Measurements from ENCODE around the gene SYT8.

Gene SYT8

DNA sequence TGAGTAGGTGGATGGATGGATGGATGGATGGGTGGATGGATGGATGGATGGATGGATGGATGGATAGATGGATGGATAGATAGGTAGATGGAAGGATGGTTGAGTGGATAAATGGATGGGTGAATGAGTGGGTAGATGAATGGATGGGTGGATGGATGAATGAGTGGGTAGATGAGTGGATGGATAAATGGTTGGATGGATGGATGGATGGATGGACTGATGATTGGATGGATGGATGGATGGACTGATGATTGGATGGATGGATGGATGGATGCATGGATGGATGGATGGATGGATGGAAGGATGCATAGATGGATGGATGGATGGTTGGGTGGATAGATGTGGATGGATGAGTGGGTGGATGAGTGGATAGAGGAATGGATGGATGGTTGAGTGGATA lies 13.2 kb upstream of the SYT8 start:
- Histone ChIP-seq H3K9ac (ENCODE audit: low read length) (no peak overlapping the region), H3K36me3 (ENCODE audit: control insufficient read depth, insufficient read depth, low read length) (no peaks in the 10 kb centered on the region), H3K27me3 (ENCODE audit: control insufficient read depth, insufficient read depth, low read length) (no peaks in the 10 kb centered on the region), H3K4me3 (ENCODE audit: low read length) (no peak overlapping the region), H3K4me1 (ENCODE audit: control insufficient read depth, insufficient read depth, low read length) (peaks cover 15% of the 10 kb centered on the region), H3K9me3 (ENCODE audit: control insufficient read depth, low read length) (peaks cover 4% of the 10 kb centered on the region)

DNA sequence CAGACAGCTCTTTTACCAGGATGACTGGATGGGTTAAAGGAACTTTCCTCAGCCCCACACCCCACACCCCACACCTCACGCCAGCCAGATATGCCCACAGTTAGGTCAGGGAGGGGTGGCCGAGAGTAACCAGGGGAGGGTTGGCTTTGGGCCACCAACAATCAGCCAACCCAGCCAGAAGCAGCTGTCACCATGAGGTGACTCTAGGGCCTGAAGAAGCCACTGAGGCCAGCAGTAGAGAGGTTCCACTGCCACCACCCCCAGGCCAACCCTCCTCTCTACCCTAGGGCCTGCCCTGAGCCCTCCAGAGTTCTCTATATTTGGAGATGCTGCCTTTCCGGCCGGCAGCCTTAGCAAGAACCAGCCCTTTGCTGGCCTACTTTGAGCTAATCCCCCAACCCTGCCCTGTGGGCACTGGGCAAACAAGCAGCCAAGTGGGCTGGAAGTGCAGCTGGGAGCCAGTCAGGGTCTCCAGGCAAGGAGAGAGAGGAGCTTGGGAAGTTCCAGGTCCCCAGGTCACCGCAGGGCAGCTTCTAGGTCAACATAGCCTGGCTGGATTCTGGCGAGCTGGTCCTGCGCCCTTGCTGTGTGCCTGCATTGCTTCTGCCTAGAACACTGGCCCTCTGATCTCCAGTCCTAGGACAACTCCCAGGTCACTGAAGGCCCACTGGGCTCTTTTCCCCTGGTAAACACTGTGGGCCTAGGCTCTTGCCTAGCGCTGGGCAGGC lies 12.0 kb upstream of the SYT8 start:
- peaks cover 2% of the 10 kb centered on the region for H3K9me3 ChIP-seq (ENCODE audit: control insufficient read depth, low read length)
- no peak overlapping the region for H3K9ac ChIP-seq (ENCODE audit: low read length)
- no peaks in the 10 kb centered on the region for H3K36me3 ChIP-seq (ENCODE audit: control insufficient read depth, insufficient read depth, low read length)
- no peak overlapping the region for H3K4me3 ChIP-seq (ENCODE audit: low read length)
- H3K4me1 ChIP-seq (ENCODE audit: control insufficient read depth, insufficient read depth, low read length) = peaks cover 27% of the 10 kb centered on the region
- H3K27me3 ChIP-seq (ENCODE audit: control insufficient read depth, insufficient read depth, low read length) = no peaks in the 10 kb centered on the region

DNA sequence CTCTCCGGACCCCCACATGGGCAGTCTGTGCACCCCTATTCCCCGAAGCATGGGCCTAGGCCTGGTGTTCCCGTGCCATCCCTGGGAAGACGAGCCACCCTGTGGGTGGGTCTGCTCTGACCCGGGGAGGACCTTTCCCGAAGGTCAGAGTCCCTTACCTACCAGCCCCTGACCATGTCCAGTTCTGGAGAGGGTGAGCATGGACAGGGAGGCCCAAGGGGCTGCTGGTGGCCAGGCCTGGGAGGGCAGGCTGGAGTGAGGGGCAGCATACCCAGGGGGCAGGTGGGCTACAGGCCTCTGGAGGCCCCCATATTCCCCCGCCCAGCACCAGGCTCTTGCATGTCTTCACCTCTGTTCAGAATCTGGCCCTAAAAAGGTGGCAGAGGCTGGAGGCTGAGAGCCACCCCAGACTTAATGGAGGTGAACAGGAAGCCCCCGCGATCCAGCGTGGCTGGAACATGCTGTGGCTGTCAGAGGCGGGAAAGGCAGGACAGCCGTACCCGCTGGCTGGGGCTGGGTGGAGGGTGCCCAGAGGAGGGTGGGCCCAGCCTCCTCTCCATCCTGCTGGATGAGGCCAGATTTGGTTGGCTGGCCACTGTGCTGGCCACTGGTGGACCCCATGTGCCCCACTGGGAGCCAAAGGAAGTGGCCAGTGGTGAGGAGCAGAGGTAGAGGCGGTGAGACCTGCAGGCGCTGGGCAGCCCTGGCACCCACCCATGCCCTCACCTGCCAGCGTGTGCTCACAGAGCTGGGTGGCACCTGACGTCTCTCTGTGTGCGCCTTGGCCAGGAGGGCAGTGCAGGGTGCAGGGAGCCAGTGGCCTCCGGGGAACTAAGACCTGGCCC lies 11.2 kb upstream of the SYT8 start:
- Histone ChIP-seq H3K4me1 (ENCODE audit: control insufficient read depth, insufficient read depth, low read length) (peaks cover 30% of the 10 kb centered on the region), H3K27me3 (ENCODE audit: control insufficient read depth, insufficient read depth, low read length) (no peaks in the 10 kb centered on the region), H3K36me3 (ENCODE audit: control insufficient read depth, insufficient read depth, low read length) (no peaks in the 10 kb centered on the region), H3K9me3 (ENCODE audit: control insufficient read depth, low read length) (no peaks in the 10 kb centered on the region), H3K4me3 (ENCODE audit: low read length) (no peak overlapping the region), H3K9ac (ENCODE audit: low read length) (no peak overlapping the region)

DNA sequence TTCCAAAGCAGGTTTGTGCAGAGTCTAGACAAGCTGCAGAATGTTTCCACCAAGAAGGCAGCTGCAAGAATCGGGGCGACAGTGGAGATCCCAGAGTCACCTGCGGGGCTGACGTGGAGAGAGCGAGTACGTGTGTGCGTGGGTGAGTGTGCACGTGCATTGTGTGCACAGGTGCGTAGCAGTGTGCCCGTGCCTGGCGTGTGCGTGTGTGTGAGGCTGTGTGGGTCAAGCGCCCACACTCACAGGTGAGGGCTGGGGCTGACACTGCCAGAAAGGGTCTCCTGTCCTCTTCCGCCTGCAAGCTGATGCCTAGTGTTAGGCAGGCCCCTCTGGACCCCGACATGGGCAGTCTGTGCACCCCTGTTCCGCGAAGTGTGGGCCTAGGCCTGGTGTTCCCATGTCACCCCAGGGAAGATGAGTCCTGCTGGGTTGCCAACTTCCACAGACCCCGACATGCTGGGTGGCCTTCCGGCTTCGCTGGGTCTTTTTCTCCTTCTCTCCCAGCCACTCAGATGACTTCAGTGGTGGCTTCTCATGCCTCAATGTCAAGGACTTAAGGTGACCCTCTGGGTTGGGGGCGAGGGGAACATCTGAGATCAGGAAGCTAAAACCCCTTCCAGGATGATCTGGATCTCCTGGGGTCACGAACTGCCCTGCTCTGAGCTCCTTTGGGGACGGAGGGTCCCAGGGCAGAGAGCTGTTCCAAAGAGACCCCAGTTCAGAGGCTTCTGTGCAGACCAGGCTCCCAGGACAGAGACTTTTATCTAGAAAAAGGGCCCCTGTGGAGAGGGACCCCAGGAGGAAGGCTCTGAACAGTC lies 10.4 kb upstream of the SYT8 start:
- H3K36me3 ChIP-seq (ENCODE audit: control insufficient read depth, insufficient read depth, low read length) = no peaks in the 10 kb centered on the region
- no peak overlapping the region for H3K9ac ChIP-seq (ENCODE audit: low read length)
- no peak overlapping the region for H3K4me3 ChIP-seq (ENCODE audit: low read length)
- H3K4me1 ChIP-seq (ENCODE audit: control insufficient read depth, insufficient read depth, low read length) = peaks cover 39% of the 10 kb centered on the region
- no peaks in the 10 kb centered on the region for H3K9me3 ChIP-seq (ENCODE audit: control insufficient read depth, low read length)
- no peaks in the 10 kb centered on the region for H3K27me3 ChIP-seq (ENCODE audit: control insufficient read depth, insufficient read depth, low read length)

DNA sequence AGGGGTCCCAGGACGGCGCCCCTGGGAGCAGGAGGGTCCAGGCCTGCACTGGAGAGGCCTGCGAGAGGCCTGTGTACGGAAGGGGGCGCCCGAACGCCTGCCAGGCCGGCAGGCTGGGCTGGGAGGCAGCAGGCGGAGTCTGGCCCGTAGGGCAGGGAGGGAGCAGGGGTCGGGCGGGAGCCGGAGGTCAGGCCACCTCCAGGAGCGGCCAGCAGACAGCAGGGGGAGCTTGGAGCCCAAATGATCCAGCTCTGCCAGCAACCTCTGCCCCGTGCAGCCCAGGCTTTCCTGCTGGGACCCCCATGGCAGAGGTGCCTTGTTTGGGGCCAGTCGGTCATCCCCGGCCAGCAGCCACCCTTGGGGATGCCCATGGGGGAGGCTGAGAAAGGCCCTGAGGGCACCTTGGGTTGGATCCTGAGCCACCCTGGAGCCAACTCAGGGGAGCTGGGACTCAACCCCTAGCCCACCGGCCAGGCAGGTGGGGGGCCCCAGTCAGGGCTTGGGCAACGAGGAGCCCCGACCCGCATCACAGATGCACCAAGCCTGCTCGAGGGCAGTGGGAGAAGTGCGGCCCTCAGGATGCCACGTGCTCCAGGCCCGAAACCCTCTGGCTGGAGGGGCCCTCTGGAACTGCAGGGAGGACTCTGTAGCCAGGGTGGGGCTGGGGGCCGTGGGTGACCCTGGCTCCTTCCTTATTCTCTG lies 9.6 kb upstream of the SYT8 start:
- no peak overlapping the region for H3K9ac ChIP-seq (ENCODE audit: low read length)
- H3K27me3 ChIP-seq (ENCODE audit: control insufficient read depth, insufficient read depth, low read length) = no peaks in the 10 kb centered on the region
- H3K36me3 ChIP-seq (ENCODE audit: control insufficient read depth, insufficient read depth, low read length) = no peaks in the 10 kb centered on the region
- no peaks in the 10 kb centered on the region for H3K9me3 ChIP-seq (ENCODE audit: control insufficient read depth, low read length)
- H3K4me3 ChIP-seq (ENCODE audit: low read length) = no peak overlapping the region
- H3K4me1 ChIP-seq (ENCODE audit: control insufficient read depth, insufficient read depth, low read length) = peaks cover 46% of the 10 kb centered on the region

DNA sequence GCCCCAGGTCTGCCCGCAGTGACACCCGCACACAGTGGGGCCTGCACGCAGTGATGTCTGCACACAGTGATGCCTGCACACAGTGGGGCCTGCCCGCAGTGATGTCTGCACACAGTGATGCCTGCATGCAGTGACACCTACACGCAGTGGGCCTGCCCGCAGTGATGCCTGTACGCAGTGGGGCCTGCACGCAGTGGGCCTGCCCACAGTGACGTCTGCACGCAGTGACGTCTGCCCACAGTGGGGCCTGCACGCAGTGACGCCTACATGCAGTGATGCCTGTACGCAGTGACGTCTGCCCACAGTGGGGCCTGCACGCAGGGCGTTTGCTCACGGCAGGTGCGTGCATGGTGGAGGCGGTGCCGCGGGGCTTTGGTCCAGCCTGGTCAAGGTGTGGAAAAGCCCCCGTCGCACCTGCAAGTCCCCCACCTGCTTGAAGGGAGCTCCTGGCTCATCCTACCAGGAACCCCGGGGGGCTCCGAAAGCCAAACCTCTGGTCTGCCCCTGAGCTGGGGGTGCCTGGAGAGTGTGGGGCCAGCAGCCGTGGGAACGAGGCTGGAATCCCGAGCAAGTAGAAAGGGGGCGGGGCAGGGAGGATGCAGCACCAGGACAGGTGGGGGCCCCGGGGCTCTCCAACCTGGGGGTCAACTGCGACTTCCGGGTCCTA lies 8.9 kb upstream of the SYT8 start:
- peaks cover 53% of the 10 kb centered on the region for H3K4me1 ChIP-seq (ENCODE audit: control insufficient read depth, insufficient read depth, low read length)
- no peaks in the 10 kb centered on the region for H3K9me3 ChIP-seq (ENCODE audit: control insufficient read depth, low read length)
- H3K9ac ChIP-seq (ENCODE audit: low read length) = no peak overlapping the region
- H3K36me3 ChIP-seq (ENCODE audit: control insufficient read depth, insufficient read depth, low read length) = no peaks in the 10 kb centered on the region
- H3K27me3 ChIP-seq (ENCODE audit: control insufficient read depth, insufficient read depth, low read length) = peaks cover 3% of the 10 kb centered on the region
- no peak overlapping the region for H3K4me3 ChIP-seq (ENCODE audit: low read length)

DNA sequence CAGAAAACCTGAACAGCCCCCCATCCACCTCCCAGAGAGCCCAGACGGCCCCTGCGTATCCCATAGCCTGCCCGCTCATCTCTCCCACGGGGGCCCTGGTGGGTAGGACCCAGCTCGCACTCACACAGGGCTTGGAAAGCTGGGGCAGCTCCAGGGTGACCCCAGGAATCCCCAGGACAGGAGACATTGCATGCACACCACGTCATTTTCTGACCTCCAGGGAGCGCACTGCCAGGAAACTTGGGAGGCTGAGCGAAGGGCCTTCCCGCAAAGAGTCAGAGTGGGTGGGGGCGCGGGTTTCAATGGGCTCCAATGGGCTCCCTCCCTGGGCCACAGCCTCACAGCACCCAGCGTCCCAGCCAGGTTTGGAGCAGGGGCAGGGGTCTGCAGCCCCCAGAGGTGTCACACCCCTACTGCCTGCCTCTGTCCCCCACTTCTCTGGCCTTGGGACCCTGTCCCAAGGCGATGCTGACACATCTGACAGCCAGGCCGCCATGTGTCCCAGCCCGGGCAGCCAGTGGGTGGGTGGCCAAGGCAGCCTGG lies 8.2 kb upstream of the SYT8 start:
- Histone ChIP-seq H3K4me1 (ENCODE audit: control insufficient read depth, insufficient read depth, low read length) (peaks cover 61% of the 10 kb centered on the region), H3K9me3 (ENCODE audit: control insufficient read depth, low read length) (no peaks in the 10 kb centered on the region), H3K4me3 (ENCODE audit: low read length) (no peak overlapping the region), H3K27me3 (ENCODE audit: control insufficient read depth, insufficient read depth, low read length) (peaks cover 3% of the 10 kb centered on the region), H3K9ac (ENCODE audit: low read length) (peak overlapping the region; percentile 37), H3K36me3 (ENCODE audit: control insufficient read depth, insufficient read depth, low read length) (no peaks in the 10 kb centered on the region)

DNA sequence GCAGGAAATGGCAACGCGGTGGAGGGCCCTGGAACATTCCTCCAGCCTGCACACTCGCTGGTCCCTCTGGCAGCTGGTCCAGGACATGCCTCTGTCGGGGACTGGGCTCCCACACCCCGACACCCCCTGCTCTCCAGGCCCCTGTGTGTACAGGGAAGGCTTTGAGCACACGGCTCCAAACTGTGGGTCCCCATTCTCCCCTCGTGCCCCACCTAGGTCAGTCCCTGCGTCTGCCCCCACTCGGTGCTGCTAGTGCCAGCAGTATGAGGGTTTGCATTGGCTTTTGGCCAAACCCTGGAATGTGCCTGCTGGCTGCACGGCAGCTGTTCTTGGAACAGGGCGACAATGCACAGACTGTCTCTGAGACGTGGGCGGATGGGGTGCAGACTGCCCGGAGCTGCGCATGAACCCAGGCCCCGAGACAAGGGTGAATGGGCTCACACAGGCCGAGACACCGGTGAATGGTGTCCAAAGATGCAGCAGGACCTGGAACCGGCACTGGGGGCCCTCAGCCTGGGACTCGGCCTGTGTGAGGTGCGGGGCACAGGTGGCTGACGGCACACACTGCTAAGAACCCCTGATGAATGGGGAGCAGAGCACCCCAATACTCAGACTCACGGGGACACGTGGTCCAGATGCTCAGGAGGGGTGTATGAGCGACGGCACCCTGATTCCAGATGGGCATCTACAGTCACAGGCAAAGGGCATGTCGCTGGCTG lies 7.5 kb upstream of the SYT8 start:
- Histone ChIP-seq H3K9me3 (ENCODE audit: control insufficient read depth, low read length) (no peaks in the 10 kb centered on the region), H3K4me3 (ENCODE audit: low read length) (no peak overlapping the region), H3K4me1 (ENCODE audit: control insufficient read depth, insufficient read depth, low read length) (peaks cover 67% of the 10 kb centered on the region), H3K9ac (ENCODE audit: low read length) (peak overlapping the region; percentile 37), H3K36me3 (ENCODE audit: control insufficient read depth, insufficient read depth, low read length) (no peaks in the 10 kb centered on the region), H3K27me3 (ENCODE audit: control insufficient read depth, insufficient read depth, low read length) (peaks cover 7% of the 10 kb centered on the region)

DNA sequence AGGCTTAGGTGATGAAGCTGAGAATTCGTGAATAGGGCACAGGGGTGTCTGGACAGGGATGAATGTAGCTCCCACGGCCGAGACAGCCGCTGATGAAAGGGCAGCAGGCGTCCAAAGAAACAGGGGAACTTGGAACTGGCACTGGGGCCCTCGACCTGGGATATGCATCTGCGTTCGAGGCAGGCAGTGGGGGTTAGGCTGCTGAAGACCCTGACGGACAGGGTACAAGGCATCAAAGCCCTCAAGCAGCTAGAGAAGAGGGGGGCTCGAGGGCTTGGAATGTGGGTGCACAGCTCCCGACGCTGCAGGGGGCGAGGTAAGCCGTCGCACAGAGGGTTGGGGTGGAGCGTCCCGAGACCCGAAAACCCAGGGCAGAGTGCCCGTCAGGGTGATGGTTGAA lies 6.9 kb upstream of the SYT8 start:
- Histone ChIP-seq H3K36me3 (ENCODE audit: control insufficient read depth, insufficient read depth, low read length) (no peaks in the 10 kb centered on the region), H3K27me3 (ENCODE audit: control insufficient read depth, insufficient read depth, low read length) (peaks cover 7% of the 10 kb centered on the region), H3K4me3 (ENCODE audit: low read length) (no peak overlapping the region), H3K9me3 (ENCODE audit: control insufficient read depth, low read length) (no peaks in the 10 kb centered on the region), H3K9ac (ENCODE audit: low read length) (no peak overlapping the region), H3K4me1 (ENCODE audit: control insufficient read depth, insufficient read depth, low read length) (peaks cover 74% of the 10 kb centered on the region)

DNA sequence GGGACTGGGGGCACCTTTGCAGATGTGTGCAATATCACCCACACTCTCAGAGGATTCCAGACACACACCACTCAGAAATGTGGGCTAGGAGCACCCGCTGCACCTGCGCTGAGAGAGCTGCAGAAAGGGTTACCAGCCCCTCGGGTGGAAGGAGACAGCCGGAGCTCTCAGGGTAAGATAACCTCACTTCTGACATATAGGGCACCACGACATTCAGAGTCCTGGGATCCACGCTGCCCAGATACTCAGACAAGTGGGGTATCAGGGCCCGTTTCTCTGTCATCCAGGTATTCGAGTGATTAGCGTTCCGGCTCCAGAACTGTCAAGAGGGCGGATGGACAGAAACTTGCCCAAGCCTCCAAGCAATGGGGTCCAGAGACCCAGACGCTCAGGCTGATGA lies 6.2 kb upstream of the SYT8 start:
- Histone ChIP-seq H3K27me3 (ENCODE audit: control insufficient read depth, insufficient read depth, low read length) (peaks cover 7% of the 10 kb centered on the region), H3K36me3 (ENCODE audit: control insufficient read depth, insufficient read depth, low read length) (no peaks in the 10 kb centered on the region), H3K9ac (ENCODE audit: low read length) (no peak overlapping the region), H3K9me3 (ENCODE audit: control insufficient read depth, low read length) (no peaks in the 10 kb centered on the region), H3K4me3 (ENCODE audit: low read length) (no peak overlapping the region), H3K4me1 (ENCODE audit: control insufficient read depth, insufficient read depth, low read length) (peaks cover 80% of the 10 kb centered on the region)

Measured in mucosa of stomach (tissue), 1 donor.